RWPE2 (cell line): ENCODE measurements around the gene DGCR2.

Source experiments
- ATAC-seq: fragments of 200-7000 bp; cut with Tn5 transposase; 3 replicates; pipeline ENCODE4 v1.9.1; 2021; ENCODE audit warnings: low read depth
- DNase-seq: peaks from one replicate; pipeline ENCODE4 v3.0.0-alpha.2; 2020; ENCODE audit warnings: low spot score
- H3K27ac ChIP-seq: fragments of 450-650 bp; 2 replicates; pipeline ENCODE4 v1.5.1; 2017; ENCODE audit warnings: mild to moderate bottlenecking; ENCODE audit not compliant: poor library complexity, severe bottlenecking
- H3K27me3 ChIP-seq: fragments of 250-450 bp; sonication (Bioruptor Pico); 2 replicates; pipeline ENCODE4 v1.5.1; 2021; ENCODE audit warnings: mild to moderate bottlenecking, moderate library complexity; ENCODE audit not compliant: insufficient read depth, poor library complexity, severe bottlenecking
- H3K36me3 ChIP-seq: fragments of 250-450 bp; sonication (Bioruptor Pico); 2 replicates; pipeline ENCODE4 v1.5.1; 2020; ENCODE audit warnings: low read depth, mild to moderate bottlenecking, moderate library complexity
- H3K4me1 ChIP-seq: fragments of 250-450 bp; sonication (Bioruptor Pico); 2 replicates; pipeline ENCODE4 v1.5.1; 2021; ENCODE audit warnings: mild to moderate bottlenecking, moderate library complexity; ENCODE audit not compliant: insufficient read depth, poor library complexity, severe bottlenecking
- H3K4me3 ChIP-seq: fragments of 250-450 bp; sonication (Bioruptor Pico); 2 replicates; pipeline ENCODE4 v1.5.1; 2021; ENCODE audit warnings: mild to moderate bottlenecking, moderate library complexity; ENCODE audit not compliant: severe bottlenecking
- H3K9me3 ChIP-seq: fragments of 250-450 bp; sonication (Bioruptor Pico); 2 replicates; pipeline ENCODE4 v1.5.1; 2021; ENCODE audit warnings: mild to moderate bottlenecking, moderate library complexity; ENCODE audit not compliant: severe bottlenecking
- CTCF ChIP-seq: fragments of 450-650 bp; IDR thresholded peaks from one replicate; pipeline ENCODE4 v1.5.1; 2017; ENCODE audit warnings: mild to moderate bottlenecking, moderate library complexity; ENCODE audit not compliant: poor library complexity, severe bottlenecking

Gene DGCR2

GRCh38 chr22:19065298-19065859, 56.8 kb downstream of the DGCR2 start:
- DNase-seq (no peak), ATAC-seq (no peak)
- Histone ChIP-seq H3K27me3 (no peaks in the 10 kb centered on the region), H3K36me3 (peaks cover 45% of the 10 kb centered on the region), H3K4me1 (peaks cover 15% of the 10 kb centered on the region), H3K4me3 (no peak overlapping the region), H3K9me3 (no peaks in the 10 kb centered on the region), H3K27ac (no peak overlapping the region)
- TF ChIP-seq CTCF = no peak

GRCh38 chr22:19064354-19065054, 57.7 kb downstream of the DGCR2 start:
- TF ChIP-seq CTCF = no peak
- Histone ChIP-seq H3K9me3 (no peaks in the 10 kb centered on the region), H3K4me3 (no peak overlapping the region), H3K27ac (no peak overlapping the region), H3K4me1 (peaks cover 17% of the 10 kb centered on the region), H3K36me3 (peaks cover 46% of the 10 kb centered on the region), H3K27me3 (no peaks in the 10 kb centered on the region)
- DNase-seq = no peak
- ATAC-seq = no peak

- TF ChIP-seq CTCF = no peak
- DNase-seq (no peak), ATAC-seq (no peak)
- Histone ChIP-seq H3K27me3 (no peaks in the 10 kb centered on the region), H3K9me3 (no peaks in the 10 kb centered on the region), H3K27ac (no peak overlapping the region), H3K4me3 (no peak overlapping the region), H3K4me1 (peaks cover 17% of the 10 kb centered on the region), H3K36me3 (peaks cover 46% of the 10 kb centered on the region)
Observed at GRCh38 chr22:19063581-19064353, 58.4 kb downstream of the DGCR2 start.

GRCh38 chr22:19062943-19063308, 59.3 kb downstream of the DGCR2 start:
- ATAC-seq (no peak), DNase-seq (no peak)
- Histone ChIP-seq H3K27ac (no peak overlapping the region), H3K4me3 (no peak overlapping the region), H3K36me3 (peaks cover 50% of the 10 kb centered on the region), H3K9me3 (no peaks in the 10 kb centered on the region), H3K27me3 (no peaks in the 10 kb centered on the region), H3K4me1 (peaks cover 17% of the 10 kb centered on the region)
- no peak for TF ChIP-seq CTCF
